D721Med (cell line): ENCODE measurements around the gene ALPL.
A peak's percentile ranks its signal among the peaks of the same experiment; 100 is the strongest.

ENCODE experiments used
- DNase-seq: peaks from one replicate; pipeline ENCODE4 v3.0.0; 2011; ENCODE audit warnings: low spot score; ENCODE audit not compliant: insufficient read length
- FAIRE-seq: peaks from 2 replicates; lab custom pipeline; 2011; peaks lifted over from hg19 to GRCh38; lab: Jason Lieb, UNC
- CTCF ChIP-seq: IDR thresholded peaks from 2 replicates; pipeline ENCODE4 v1.5.1; 2012; ENCODE audit warnings: mild to moderate bottlenecking, control low read depth; ENCODE audit not compliant: insufficient read depth; ENCODE audit errors: missing control alignments

The ALPL gene

GRCh38 chr1:21569820-21570527 lies 60.8 kb downstream of the ALPL start:
- FAIRE-seq (no peak), DNase-seq (no peak)
- no peak for TF ChIP-seq CTCF

GRCh38 chr1:21570528-21570875 lies 61.3 kb downstream of the ALPL start:
- no peak for DNase-seq
- no peak for TF ChIP-seq CTCF
- no peak for FAIRE-seq

GRCh38 chr1:21570885-21571284 lies 61.7 kb downstream of the ALPL start:
- no peak for DNase-seq
- FAIRE-seq = no peak
- no peak for TF ChIP-seq CTCF

GRCh38 chr1:21572221-21572620 lies 63.0 kb downstream of the ALPL start:
- no peak for FAIRE-seq
- TF ChIP-seq CTCF = no peak
- DNase-seq = no peak

GRCh38 chr1:21572735-21573277 lies 63.6 kb downstream of the ALPL start:
- DNase-seq = no peak
- TF ChIP-seq CTCF = no peak
- no peak for FAIRE-seq

- FAIRE-seq (no peak), DNase-seq (no peak)
- TF ChIP-seq CTCF = no peak
Observed at GRCh38 chr1:21573475-21573874, 64.3 kb downstream of the ALPL start.

GRCh38 chr1:21573971-21574465 lies 64.8 kb downstream of the ALPL start:
- DNase-seq (no peak), FAIRE-seq (no peak)
- peak; percentile 67 for TF ChIP-seq CTCF
